ENCODE data around the gene TBC1D17.

Gene TBC1D17

GRCh38 chr19:49895566-49896297, 18.2 kb downstream of the TBC1D17 start:
- DNase-seq, result no peak

DNA sequence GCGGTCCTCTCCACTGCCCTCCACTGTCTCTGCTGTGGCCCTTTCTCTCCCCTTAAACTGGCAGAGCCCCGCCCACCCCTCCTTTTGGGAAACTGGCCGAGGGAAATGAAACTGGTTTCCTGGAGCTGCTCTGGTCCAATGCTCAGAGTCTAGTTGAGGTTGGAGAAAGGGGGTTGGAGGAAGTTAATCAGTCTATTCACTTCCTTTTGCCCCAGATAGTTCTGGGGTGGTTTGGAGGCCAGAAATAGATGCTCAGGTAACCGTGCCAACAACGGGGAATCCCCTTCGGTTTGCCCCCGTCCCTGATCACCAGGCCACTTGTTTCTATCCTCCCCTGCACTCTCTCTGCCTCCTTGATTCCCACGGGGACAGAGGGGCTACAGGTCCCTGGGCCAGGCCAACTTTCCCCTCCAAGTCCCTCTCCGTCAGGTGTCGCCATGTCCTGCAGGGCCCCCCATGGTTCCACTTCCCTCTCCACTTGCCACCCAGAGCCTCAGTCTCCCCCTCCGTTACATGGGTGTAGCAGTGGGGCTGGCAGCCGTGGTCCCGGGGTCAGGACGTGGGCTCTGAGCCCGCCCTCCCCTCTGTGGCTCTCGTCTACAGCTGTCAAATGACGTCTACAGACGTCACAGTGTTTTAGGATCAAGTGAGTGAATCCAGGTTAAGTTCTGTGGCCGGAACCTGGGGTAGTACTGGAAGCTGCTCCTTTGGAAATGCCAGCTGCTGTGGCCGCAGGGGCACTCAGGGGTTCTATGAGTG, 19.5 kb downstream of the TBC1D17 start, which contains the start of gene IL4I1:
Gene IL4I1 (minus strand): TSS at position 25 of the 759 bp plus-strand sequence. CDS start 727 bp downstream, outside the sequence.
- no peak for DNase-seq

GRCh38 chr19:49904136-49904535, 26.6 kb downstream of the TBC1D17 start:
- no peak for DNase-seq

DNA sequence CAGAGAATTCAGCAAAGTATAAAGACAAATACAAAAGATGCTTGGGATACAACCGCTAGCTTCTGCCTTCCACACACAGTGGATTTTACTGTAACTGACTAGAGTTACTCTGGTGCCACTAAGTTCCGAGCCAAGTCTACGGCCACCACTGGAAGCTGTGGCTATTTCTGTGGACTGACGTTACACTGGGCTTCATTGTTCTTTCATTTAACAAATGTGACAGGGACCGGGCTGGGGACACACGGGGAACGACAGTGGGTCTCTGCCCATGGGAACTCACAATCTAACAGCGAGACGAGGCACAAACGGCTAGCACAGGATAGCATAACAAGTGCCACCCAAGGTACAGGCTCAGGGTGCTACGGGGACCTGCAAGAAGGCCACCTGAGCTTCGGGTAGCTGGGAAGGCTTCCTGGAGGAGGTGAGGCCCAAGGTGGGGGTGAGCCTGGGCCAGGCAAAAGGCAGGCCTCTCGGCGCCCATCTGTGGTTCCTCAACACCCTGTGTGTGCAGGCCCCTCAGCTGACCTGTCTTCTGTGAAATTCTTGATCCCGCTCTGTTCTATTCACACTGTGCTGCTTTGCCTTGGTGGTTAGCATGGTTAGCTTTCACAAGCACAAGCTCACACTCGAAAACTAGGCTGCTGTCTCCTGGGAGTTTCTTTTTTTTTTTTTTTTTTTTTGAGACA, 29.5 kb downstream of the TBC1D17 start:
- DNase-seq, result no peak

DNA sequence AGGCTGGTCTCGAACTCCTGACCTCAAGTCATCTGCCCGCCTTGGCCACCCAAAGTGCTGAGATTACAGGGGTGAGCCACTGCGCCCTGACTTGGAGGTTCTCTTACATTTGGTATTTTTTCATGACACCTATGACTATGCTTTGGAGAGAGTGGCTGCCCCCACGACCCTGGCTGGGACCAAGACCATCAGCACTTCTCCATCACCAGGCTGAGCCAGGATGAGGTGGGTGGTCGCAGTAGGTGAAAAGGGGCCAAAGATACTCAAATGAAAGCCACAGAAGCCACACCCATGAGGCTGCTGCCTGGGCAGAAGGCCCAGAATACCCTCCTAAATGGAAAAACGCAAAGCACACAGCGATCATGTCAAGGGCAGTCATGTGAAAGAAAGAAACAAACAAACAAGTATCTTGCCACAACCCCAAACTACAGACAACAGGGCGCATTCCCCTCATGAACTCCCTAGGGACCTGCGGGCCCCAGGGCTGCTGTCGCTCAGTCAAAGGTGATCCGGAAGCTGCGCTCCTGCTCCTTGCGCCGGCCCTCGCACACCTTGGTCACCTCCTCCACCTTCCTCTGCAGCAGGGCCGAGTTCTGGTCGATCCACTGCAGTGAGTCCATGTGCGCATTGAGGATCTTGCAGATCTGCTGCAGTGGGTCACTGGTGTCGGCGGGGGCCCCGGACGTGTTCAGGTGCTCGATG, 30.4 kb downstream of the TBC1D17 start:
- DNase-seq, result no peak

DNA sequence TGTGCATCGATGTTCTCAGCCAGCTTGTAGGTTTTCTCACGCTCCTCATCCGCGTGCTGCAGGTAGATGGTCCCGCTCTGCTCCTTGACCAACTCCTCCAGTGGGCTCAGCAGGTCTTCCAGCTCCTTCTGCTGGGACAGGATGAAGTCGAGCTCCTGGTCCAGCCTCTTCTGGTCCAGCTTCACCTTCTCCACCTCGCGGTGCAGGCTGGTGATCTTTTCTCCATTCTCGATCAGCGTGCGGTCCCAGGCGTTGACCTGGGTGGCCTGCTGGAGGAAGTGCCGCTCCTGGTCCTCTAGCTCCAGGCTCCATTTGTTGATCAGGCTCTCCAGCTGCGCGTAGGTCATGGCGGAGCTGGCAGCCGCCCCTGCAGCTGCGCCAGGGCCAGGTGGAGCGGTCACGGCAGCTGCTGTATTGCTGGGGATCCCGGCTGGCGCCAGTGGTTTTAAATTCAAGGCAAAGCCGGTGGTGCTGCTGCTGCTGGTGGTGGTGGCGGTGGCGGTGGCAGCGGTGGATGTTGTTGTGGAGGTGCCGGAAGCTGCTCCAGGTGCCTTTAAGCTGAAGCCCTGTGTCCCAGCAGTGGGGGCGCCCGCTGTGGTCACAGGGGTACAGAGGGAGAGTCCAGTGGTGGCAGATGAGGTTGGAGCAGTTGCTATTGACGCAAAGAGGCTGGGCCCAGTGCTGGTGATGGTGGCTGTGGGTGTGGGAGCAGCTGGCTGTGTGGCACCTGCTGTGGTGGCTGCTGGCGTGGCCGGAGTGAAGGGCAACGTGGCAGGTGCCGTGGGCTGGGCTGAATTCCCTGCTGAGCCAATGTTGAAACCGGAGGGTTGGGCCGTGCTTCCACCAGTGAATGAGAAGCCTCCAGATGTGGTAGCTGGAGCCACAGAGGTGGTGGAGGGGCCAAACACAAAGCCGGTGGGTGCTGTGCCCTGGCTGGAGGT, 31.2 kb downstream of the TBC1D17 start:
- no peak for DNase-seq

DNA sequence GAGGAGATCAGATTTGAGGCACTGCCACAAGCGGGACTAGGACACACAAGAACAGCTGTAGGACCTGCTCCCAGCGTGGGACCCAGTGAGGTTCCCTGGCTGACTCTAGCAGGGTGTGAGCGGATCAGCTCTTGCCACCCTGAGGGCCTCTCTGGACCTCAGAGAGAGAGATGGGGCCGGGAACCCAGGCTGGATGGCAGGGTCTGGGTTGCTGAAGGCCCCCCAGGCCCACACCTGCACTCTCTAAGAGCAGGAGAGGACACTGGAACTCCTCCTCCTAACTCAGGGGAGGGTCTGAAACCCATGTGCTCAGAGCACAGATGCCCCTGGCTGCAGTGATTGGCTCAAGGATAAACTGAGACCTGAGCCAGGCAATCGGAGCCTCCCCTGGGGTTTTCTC, 32.7 kb downstream of the TBC1D17 start:
- DNase-seq, result no peak

DNA sequence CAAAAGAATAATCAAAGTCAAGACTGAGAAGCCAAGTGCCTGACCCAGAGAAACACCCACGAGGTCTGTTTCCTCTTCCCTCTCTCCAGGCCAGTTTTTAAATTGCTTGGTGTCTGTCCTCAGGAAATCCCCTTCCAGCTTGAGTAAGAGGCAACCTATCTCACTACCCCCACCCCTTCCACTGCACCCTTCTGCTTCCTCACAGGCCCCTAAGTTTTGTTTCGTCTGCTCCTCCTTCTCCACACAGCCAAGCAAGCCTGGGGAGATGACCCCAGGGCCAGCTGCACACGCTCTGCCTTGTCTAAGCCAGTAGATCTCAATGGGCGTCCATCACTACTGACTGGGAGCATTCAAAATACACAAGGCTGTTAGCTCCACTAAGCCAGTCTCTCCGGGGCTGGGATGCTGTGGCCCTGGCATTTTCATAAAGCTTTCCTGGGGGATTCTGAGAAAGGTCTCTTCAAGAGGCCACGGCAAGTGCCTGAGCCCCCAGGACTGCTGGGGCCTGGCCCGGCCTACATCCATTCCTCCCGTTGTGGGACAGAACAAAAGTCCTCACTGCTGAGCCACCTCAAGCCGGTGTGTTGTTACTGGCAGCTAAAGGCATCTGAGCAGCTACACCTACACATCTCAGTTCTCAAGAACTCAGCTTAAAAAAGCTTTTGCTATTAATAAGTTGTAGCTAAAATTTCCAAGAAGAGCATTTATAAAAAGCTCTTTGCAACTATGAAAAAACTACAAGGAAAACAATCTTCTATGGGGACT, 34.1 kb downstream of the TBC1D17 start:
- DNase-seq, result no peak

DNA sequence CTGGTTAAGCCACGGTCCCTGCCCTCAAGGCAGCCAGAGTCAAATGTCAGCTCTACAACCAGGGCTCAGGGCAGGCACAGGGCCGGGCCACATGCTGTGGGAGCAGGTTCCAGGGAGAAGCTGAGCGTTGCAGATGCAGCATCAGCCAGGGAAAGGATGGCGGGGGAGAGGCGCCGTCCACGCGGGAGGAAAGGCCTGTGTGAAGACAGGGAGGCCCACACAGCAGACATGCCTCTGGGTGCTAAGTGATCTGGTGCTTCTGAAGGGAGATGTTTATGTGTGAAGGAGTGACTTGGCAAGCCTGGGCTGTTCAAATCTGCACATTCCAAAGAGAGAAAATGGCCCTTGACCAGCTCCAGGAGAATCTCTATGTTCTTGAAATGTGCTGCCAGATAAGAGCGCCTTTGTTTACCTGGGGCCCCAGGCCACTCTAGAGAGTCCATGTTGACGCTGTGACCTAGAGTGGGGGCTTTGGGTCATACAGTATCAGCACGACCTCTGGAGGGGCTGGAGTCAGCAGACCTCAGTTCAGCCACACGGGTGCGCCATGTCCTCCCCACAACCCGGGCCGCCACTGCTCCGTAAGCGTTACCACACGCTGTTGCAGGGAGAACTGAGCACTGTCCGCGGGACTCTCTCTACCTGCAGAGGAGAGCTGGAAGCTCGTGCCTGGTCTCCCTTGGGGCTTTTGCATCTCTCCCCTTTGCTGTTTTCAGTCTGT, 35.6 kb downstream of the TBC1D17 start:
- DNase-seq, result no peak

GRCh38 chr19:49913720-49914119, 36.2 kb downstream of the TBC1D17 start:
- no peak for DNase-seq

DNA sequence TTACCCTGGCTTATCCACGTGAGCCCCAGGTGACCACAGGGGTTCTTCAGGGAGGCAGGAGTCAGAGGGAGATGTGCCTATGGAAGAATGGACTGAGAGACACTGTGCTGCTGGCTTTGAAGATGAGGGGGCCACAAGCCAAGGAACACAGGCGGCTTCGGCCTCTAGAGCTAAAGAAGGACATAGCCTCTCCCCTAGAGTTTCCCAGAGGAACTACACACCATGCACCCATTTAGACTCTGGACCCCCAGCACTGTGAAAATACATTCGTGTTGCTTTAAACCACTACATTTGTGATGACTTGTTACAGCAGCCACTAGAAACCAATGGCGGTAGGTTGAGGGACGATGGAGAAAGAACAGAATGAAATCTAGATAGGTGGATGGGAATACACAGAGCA, 37.8 kb downstream of the TBC1D17 start:
- DNase-seq, result no peak

DNA sequence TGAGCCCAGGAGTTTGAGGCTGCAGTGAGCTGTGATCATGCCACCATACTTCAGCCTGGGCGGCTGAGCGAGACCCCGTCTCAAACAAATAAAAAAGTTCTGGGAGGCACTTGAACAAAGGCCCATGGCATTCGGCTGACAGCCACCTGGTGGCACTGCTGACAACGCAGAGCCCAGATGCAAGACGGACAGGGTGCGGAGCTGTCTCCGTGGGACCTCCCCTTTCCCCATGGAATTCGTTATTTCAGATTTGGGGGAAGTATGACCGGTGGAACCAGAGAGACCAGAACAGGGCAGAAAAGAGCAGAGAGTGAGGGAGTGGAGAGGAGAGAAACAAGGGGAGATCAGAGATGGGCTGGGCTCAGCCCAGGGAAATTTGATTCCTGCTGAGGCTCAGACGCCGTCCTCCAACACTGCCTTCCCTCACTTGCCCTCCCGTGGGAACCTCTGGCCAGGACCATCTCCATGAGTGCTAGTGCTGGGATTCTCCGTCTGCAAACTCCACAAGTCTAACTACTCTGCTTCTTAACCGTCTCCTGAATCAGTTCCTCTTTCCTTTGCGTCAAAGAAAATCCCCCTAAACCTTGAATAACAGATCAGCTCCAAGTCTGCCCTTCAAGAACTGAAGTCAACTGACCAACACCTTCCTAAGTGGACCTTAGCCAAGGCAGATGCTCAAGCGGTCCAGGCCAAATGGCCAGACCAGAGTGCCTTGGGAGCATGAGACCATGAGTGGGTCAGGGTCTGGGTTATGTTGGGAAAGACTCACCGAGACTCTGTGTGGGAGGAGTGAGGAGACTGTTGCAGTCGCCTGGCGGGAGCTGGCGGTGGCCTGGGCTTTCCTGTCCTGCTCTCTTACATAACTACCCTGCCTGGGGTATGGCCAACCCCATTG, 39.6 kb downstream of the TBC1D17 start:
- DNase-seq, result no peak

- no peak for DNase-seq
Measured at GRCh38 chr19:49918089-49918488, 40.6 kb downstream of the TBC1D17 start.

DNA sequence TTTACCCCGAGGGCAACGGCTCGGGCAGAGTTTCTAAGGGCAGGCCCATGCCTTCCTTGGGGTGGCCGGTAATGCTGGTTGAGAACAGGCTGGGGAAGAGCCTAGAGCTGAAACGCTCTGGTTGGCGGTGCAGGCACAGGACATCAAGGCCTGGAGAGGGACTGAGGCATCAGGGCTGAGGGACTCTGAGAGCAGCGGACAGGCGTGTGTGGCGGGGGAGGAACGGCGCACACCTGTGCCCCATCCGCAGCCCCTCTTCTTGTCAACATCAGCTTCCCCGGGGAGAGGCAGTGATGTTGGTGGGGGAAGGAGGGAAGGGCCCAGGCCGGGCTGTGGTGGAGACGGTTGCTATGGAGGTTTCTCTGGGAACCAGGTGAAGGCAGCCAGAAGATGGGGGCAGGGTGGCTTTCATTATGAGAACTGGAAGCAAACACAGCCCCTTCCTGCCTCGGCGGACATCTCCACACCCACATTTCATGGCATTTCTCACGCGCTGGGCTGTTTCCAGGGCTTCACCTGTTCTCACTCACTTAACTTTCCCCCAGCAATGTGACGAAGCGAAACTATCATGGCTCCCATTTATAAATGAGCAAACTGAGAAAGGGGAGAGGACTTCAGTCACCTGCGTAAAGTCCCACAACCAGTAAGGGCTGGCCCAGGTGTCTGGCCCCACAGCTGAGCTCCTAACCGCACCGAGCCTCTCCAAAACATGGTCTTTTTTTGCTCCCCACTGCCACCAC, 43.3 kb downstream of the TBC1D17 start:
- DNase-seq, result no peak

DNA sequence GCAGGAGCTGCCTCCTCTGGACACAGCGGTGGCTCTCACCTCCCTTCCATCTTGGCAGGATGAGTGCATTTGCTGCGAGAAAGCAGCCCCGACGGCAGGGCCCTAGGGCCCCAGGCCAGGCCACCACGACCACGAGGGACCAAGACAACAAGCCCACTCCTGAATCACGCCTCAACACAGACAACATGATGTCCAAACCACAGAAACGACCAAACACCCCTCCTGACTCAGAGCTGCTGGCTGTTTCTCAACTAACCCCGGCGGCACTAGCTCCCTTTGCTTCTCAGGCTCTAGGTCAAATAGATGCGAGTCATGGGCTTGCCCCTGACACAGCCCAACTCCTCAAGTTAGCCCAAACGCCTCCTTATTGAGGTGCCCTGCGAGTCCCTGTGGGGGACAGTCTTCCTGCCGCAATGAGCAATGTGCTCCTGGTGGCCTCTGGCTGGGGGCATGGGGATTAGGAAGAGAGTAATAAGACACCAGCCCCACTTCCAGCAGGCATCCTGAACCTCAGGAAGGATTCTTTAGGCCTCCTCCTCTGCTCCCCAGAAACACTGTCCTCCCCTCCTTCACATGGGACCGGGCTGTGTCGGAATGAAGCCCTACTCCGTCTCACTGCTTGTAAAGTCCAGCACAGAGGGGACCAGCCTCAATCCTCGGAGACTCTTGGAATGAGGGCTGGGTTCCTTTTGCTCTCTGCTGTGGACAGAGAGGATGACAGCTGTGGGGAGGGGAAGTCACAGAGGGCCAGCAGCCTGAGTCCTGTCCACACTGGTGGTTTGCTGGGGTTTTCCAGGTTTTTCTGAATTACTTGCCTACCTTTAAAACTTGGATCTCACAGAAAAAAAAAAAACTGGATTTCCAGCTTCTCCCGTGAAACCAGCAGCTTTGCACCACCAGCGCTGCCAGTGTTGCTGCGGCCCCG, 44.6 kb downstream of the TBC1D17 start:
- DNase-seq, result no peak

GRCh38 chr19:49923055-49924003, 45.8 kb downstream of the TBC1D17 start:
- DNase-seq, result no peak
